NCI-H146 treated with DMSO at 0.1 percent for 48 hours (cell line): ENCODE measurements around the gene PRKCE.

Experiments used
- DNase-seq: peaks from one replicate; lab custom pipeline; 2025; ENCODE audit not compliant: unreplicated experiment; lab: John Stamatoyannopoulos, UW

The PRKCE gene

GRCh38 chr2:46008091-46008870 lies 356.8 kb downstream of the PRKCE start:
- DNase-seq, result no peak

DNA sequence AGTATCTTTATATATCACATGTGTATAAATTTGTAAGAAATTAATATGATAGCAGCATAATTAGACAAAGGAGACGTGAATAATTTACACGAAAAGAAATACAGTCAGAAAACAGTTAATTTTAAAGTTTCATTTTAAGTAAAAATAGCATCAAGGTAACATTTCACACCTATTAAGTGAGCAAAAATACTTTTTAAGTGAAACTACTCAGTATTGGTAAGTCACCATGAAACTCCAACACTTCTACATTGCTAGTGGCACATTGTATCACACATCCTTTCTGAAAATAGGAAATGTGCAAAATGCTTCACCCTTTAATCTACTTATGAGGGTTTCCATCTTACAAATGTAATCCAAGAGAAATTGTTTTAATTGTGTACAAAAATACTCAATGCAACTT lies 357.8 kb downstream of the PRKCE start:
- DNase-seq, result no peak

DNA sequence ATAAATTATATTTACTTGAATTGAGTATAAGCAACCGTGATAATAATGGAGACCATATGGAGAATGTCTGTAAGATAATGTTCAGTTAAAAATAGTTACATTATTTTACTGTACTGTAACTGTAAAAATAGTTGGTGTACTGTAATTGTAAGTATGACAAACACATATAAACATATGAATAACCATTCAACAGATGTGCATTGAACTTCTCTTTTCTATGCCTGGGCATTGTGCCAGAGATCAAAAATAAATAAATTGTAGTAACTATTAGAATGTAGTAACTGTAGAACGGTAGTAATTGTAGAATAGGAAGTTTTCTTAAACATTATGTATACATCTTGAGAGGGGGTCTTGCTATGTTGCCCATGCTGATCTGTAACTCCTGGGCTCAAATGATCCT lies 358.3 kb downstream of the PRKCE start:
- no peak for DNase-seq

- DNase-seq, result no peak
Observed at GRCh38 chr2:46010223-46010924, 358.9 kb downstream of the PRKCE start.

- peak; percentile 20 for DNase-seq
Observed at GRCh38 chr2:46010925-46011490, 359.5 kb downstream of the PRKCE start.

- DNase-seq, result no peak
Observed at GRCh38 chr2:46012618-46013240, 361.3 kb downstream of the PRKCE start.

DNA sequence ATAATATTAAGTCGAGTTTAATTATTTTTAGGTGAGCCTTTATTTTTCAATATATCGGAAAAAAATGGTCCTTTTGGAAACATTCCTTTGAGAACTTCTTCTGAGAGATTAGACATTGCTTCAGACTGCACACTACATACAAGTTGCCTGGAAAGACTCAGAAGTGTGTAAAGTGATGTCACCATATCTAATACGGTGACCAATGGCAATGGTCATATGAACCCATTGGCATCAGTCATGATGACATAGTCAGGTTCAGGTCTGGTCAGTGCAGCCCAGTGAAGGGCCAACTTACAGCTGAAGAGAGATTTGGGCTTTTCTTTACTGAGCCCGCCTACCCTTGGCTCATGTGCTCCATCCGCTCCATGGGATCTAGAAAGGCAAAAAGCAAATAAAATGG lies 362.3 kb downstream of the PRKCE start:
- DNase-seq, result no peak

GRCh38 chr2:46014911-46015654 lies 363.6 kb downstream of the PRKCE start:
- DNase-seq, result no peak

DNA sequence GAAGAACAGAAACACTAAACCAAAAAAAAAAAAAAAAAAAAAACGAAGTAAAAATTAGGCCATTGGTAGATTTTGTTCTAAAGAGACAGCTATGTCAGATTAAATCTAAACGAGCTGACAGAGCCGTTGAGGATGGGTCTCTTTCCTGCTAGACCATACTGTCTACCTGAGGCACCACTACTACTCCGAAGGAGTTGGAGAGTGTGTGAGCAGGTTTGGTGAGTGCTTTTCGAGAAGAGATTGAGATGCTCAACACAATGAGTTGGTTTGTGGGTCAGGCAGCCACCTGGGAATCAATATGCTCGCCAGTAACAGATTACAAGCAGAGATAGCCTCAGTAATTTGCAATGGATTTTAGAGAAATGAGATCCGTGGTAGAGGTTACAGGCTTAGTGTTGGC lies 364.2 kb downstream of the PRKCE start:
- no peak for DNase-seq

- no peak for DNase-seq
Observed at GRCh38 chr2:46016091-46016490, 364.6 kb downstream of the PRKCE start.

GRCh38 chr2:46018773-46019591 lies 367.5 kb downstream of the PRKCE start:
- no peak for DNase-seq

DNA sequence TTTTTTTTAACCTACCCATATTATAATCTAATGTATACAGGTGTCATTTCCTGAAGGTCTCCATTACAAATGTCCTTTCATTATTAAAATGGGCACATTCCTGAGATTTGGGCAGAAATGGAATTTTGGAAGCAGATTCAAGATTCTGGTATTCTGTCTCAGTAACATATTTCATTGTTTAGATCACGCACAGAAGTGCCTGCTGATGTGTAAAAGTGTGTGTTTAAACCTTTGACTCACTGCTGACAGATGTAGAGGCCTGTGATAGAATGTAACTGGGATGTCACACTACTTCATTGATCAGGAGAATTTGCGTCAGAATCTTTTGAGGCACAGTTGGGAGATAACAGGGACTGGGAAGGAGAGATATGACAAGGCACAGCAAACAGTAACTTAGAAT lies 368.9 kb downstream of the PRKCE start:
- no peak for DNase-seq

DNA sequence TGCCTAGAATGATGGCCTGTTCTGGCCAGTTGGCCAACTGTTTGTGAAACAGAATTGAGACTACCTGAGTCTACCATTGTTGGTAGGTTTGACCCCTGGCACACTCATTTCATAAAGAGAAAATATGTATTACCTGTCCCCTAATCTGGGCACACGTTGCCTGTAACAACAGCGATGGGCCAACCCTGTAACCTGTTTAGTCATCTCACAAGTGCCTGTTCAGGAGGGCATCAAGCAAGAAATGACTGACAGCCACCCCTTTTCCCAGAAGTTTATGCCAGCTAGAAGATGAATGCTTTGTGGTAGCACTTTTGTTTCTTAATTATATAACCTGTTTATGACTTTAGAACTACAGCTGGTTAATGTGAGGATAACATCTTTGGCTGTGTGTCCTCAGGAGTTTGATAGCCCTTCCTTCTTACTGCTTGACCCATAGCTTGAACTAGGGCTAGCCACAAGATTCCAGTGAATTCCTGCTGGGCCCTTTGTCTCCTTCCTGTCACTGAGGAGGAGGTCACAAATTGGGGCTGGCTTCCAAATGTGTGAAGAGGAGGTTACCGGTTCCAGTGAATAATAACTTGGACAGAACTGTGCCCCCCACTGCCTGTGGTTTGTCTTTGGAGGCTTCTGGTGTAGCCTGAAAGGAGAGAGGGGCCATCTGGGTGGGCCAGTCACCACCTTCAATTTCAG lies 371.8 kb downstream of the PRKCE start:
- no peak for DNase-seq

GRCh38 chr2:46024146-46024779 lies 372.8 kb downstream of the PRKCE start:
- DNase-seq, result no peak

- no peak for DNase-seq
Observed at GRCh38 chr2:46025081-46025480, 373.6 kb downstream of the PRKCE start.

DNA sequence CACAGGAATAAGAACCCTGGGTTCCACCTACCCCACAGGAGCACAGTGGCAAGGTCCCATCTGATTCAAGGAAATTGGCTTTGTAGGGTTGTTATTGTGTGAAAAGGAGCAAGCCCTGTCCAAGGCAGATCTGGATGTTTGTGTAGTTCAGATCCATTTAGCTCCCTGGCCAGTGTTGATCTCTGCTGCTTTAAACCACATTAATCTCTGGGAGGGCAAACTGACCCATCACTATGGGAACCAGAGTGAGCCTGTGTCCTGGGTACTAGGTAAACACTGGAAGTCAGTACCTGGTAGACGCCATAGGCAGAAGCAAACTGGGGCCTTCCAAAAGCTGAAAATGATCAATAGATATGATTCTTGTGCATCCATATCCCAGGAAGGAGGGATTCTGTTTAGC lies 374.2 kb downstream of the PRKCE start:
- DNase-seq, result no peak

- no peak for DNase-seq
Observed at GRCh38 chr2:46026431-46026830, 375.0 kb downstream of the PRKCE start.

DNA sequence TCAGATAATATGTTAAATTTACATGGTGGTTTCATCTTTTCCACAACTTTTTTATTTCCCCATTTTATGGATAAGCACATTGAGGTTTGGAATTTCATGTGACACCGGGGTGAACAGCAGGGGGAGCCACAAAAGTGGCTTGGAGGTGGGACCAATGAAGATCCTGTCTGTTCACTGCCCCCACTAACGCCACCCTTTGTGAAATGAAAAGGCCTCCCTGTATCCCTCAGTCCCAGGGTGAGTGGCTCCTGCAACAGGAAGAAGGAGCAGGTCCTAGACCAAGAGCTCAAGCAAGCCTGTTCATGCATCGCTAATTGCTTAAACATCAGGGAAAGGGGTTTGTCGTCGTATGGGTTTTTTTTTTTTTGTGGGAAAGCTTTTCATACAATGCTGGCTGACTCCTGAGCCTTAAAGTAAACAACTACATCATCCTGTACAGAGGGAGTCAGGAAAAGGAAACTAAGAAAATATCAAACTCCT lies 377.9 kb downstream of the PRKCE start:
- no peak for DNase-seq

GRCh38 chr2:46030330-46030729 lies 378.9 kb downstream of the PRKCE start:
- no peak for DNase-seq
